Measurements from ENCODE around the gene CD164L2. TPM values are rescaled to one million over a fixed set of nuclear protein-coding genes. Genes with fewer than 3 reads are reported as not detected.

Gene CD164L2
- total and polyA plus RNA-seq, 2 donors (not counting 1 experiment from before 2014, with no cell fraction given), result not detected

DNA sequence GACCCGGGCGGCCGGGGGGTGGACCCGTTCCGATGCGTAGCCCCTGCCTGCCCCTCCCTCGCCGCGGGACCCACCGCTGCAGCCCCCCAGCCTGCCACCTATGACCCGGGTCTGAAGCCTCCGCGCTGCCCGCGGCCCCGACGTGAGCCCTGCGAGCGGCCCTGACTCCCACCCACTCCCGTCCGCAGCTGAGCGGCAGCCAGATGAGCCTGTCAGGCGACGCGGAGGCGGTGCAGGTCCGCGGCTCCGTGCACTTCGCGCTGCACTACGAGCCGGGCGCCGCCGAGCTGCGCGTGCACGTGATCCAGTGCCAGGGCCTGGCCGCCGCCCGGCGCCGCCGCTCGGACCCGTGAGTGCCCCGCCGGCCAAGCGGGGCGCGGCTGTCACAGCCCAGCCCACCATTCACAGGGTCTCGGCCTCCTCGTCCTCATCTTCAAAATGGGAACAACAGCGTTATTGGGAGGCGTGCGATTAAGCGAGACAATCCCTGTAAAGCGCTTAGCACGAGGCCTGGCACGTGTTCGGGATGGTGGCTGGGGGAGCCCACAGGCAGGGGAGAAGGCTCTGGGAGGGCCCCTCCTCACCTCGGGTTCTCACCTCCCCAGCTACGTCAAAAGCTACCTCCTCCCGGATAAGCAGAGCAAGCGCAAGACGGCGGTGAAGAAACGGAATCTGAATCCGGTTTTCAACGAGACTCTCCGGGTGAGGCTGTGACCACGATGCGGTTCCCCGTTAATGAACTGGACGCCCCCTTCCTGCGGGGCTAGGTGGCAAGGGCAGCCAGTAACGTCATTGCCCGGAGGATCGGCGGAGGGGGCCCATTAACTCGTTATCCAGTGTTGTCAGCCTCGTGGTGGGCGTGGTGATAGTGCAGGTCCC, 33.1 kb downstream of the CD164L2 start:
- no peak overlapping the region for H3K27ac Mint-ChIP-seq
- H3K9ac ChIP-seq (ENCODE audit: low read length), result peak overlapping the region; percentile 19
- no peaks in the 10 kb centered on the region for H3K27me3 Mint-ChIP-seq
- peak overlapping the region; percentile 71 for H3K4me2 ChIP-seq (replicated peaks; ENCODE audit: low read depth, low read length, poor library complexity, severe bottlenecking)
- no peak for DNase-seq
- peaks cover 18% of the 10 kb centered on the region for H3K4me1 Mint-ChIP-seq
- peaks cover 0 to 58% of the 10 kb centered on the region in 2 experiments for H3K36me3 ChIP-seq (replicated peaks in 1 of 2; ENCODE audit: control extremely low read depth in 1 of 2, control insufficient read depth in 1 of 2, extremely low read depth in 1 of 2, insufficient read depth in 2 of 2, low read length in 1 of 2)
- ChIA-PET POLR2A (interaction anchor here (1.9 kb wide), 1 partner anchor 9 kb away, joined by 11 read pairs; the partner anchor contains the start of gene SYTL1), CTCF (interaction anchor here (0.8 to 11.1 kb wide), 7 partner anchors 8 to 51 kb away, joined by 3 to 135 read pairs (median 6); partner anchors contain the start of genes CD164L2 and GPR3)
- peaks cover 6 to 13% of the 10 kb centered on the region in 2 donors for H3K4me1 ChIP-seq (ENCODE audit: control insufficient read depth in 2 of 2, insufficient read depth in 2 of 2, low read length in 2 of 2)
- peak; percentile 65 for ATAC-seq (ENCODE audit: low read depth)
- TF ChIP-seq, protein P1, sequence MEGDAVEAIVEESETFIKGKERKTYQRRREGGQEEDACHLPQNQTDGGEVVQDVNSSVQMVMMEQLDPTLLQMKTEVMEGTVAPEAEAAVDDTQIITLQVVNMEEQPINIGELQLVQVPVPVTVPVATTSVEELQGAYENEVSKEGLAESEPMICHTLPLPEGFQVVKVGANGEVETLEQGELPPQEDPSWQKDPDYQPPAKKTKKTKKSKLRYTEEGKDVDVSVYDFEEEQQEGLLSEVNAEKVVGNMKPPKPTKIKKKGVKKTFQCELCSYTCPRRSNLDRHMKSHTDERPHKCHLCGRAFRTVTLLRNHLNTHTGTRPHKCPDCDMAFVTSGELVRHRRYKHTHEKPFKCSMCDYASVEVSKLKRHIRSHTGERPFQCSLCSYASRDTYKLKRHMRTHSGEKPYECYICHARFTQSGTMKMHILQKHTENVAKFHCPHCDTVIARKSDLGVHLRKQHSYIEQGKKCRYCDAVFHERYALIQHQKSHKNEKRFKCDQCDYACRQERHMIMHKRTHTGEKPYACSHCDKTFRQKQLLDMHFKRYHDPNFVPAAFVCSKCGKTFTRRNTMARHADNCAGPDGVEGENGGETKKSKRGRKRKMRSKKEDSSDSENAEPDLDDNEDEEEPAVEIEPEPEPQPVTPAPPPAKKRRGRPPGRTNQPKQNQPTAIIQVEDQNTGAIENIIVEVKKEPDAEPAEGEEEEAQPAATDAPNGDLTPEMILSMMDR (IDR thresholded peaks at IDR 0.05), result no peak
- TF ChIP-seq EZH2 (IDR thresholded peaks at IDR 0.05; ENCODE audit: borderline replicate concordance, insufficient read depth, low read depth, low read length, poor library complexity, severe bottlenecking), result no peak
- H2AFZ ChIP-seq (ENCODE audit: insufficient read depth, low read depth, low read length, poor library complexity, severe bottlenecking), result peak overlapping the region; percentile 38
- intact Hi-C loops (cut with micrococcal nuclease), result loop anchor here (1.0 kb wide), 1 partner anchor 9 kb away; no protein-coding TSS in a partner anchor
- H3K4me3 ChIP-seq (ENCODE audit: control extremely low read depth in 1 of 5, extremely low read depth in 1 of 5, insufficient read depth in 1 of 5, low read depth in 2 of 5, low read length in 4 of 5), result peak overlapping the region in 3 of 5 experiments; percentile 24 to 41 (median 27)
- no peak overlapping the region for H3K27ac ChIP-seq (ENCODE audit: low read length in 2 of 2)
- no peaks in the 10 kb centered on the region for H3K27me3 ChIP-seq (replicated peaks in 1 of 4; ENCODE audit: control extremely low read depth in 1 of 4, control insufficient read depth in 3 of 4, insufficient read depth in 4 of 4, low read length in 3 of 4)
- peaks cover 12% of the 10 kb centered on the region for H4K20me1 ChIP-seq (ENCODE audit: control insufficient read depth, insufficient read depth, low read length, poor library complexity, severe bottlenecking)
- H3K79me2 ChIP-seq (ENCODE audit: control insufficient read depth, insufficient read depth, low read length), result peaks cover 35% of the 10 kb centered on the region
- 87% methylated on average over 83 of the region's 84 CpGs for WGBS (ENCODE audit: insufficient coverage)
- H3K9me3 ChIP-seq (ENCODE audit: control extremely low read depth in 1 of 3, control insufficient read depth in 2 of 3, insufficient read depth in 1 of 3, low read length in 2 of 3), result no peaks in the 10 kb centered on the region
- no peaks in the 10 kb centered on the region for H3K9me3 Mint-ChIP-seq (ENCODE audit: insufficient read depth)
- H3K4me3 Mint-ChIP-seq, result peak overlapping the region; percentile 50
